ENCODE measurements around the gene SCAF11.

SCAF11 gene

DNA sequence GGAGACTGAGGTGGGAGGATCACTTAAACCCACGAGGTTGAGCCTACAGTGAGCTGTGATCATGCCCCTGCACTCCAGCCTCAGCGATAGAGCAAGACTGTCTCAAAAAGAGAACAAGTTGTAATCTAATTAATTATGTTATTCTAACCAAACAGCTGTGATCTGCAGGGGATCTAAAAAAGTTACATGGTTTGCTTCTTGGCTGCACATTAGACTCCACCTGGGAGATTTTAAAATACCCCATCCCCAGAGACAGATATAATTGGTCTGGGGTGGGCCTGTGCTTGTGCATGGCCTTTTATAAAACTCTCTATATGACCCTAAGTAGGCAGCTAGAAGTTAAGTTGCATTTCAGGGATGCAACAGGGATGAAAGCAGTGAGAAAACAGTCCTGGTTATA is 76.7 kb downstream of the SCAF11 start:
- H3K4me1 Mint-ChIP-seq (ENCODE audit: low read depth): peaks cover 2% of the 10 kb centered on the region
- no peak overlapping the region for H3K4me3 Mint-ChIP-seq
- H3K27me3 Mint-ChIP-seq: no peaks in the 10 kb centered on the region
- H3K9me3 Mint-ChIP-seq (ENCODE audit: low read depth): peaks cover 3% of the 10 kb centered on the region
- peaks cover 4% of the 10 kb centered on the region for H3K36me3 Mint-ChIP-seq
- no peak overlapping the region for H3K27ac Mint-ChIP-seq

DNA sequence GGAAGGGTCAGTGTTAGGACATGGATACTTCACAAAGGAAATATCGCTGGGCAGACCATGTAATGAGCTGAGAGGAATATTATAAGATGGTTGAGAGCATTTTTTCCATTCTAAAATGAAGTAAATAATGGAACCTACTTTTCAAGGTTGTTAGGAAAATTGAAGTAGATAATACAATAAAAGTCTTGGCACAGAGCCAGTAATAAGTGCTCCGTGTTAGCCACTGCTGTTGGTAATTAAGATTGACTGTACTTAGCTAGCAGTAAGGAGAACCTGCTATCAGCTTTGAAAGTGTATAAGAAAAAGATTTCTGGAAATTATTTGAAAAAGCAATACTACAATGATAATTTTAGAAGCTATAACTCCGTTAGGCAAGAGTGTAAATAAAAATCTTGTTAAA is 77.6 kb downstream of the SCAF11 start:
- H3K36me3 Mint-ChIP-seq: peaks cover 4% of the 10 kb centered on the region

DNA sequence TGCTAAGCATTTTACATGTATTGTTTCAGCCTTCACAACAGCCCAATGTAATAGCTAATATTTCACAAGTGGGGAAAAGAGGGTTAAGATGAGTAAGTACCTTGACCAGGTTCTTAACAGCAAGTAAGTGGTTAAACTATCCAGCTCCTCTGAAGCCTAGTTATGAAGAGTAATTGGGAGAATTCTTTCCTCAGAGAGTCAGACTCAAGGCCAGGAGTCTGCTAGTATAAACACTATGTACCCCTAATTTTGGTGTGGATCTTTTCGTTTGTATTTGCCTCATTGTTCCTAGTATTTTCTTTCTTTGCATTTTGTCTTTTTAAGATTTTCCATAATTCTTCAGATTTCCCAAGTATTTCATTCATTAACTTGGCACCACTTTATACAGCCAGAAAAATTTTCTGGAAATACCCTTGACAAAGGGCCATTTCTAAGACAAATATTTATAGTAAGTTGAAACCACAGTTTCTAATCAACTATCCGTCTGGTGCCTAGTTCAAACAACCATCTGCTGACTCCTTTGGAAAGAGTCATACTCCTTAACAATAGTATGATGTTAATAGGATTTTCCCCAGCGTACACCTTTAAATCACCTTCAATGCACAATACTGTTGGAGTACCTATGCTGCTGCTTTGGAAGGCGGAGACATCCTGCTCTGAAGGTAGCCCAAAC is 81.2 kb downstream of the SCAF11 start:
- H3K9me3 Mint-ChIP-seq (ENCODE audit: low read depth): no peaks in the 10 kb centered on the region
- H3K4me1 Mint-ChIP-seq (ENCODE audit: low read depth): no peaks in the 10 kb centered on the region
- H3K4me3 Mint-ChIP-seq: no peak overlapping the region
- no peaks in the 10 kb centered on the region for H3K27me3 Mint-ChIP-seq
- H3K36me3 Mint-ChIP-seq: peaks cover 3% of the 10 kb centered on the region
- no peak overlapping the region for H3K27ac Mint-ChIP-seq

More for the DNA sequence above, 77.6 kb downstream of the SCAF11 start:
- H3K9me3 Mint-ChIP-seq (ENCODE audit: low read depth): peaks cover 3% of the 10 kb centered on the region
- peaks cover 2% of the 10 kb centered on the region for H3K4me1 Mint-ChIP-seq (ENCODE audit: low read depth)
- H3K27ac Mint-ChIP-seq: no peak overlapping the region
- H3K27me3 Mint-ChIP-seq: no peaks in the 10 kb centered on the region
- H3K4me3 Mint-ChIP-seq: no peak overlapping the region

DNA sequence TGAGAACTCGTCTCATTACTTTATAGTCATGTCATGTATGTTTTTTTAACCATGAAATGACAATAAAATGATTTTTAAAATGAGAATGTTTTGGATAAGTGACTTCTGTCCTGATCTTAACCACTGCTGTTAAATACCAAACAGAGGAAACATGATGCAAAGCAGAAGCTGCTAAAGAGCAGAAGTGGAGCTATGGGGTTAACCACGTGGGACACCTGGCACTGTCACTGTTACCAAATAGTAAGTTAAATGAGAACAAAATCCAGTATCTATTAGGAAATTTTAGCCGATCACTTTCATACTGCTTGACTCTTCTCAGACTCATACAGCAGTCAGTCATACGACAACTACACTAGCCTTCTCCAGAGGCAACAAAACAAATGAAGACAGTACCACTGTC is 82.4 kb downstream of the SCAF11 start:
- Mint-ChIP-seq H3K27me3 (no peaks in the 10 kb centered on the region), H3K9me3 (ENCODE audit: low read depth) (no peaks in the 10 kb centered on the region), H3K36me3 (peaks cover 5% of the 10 kb centered on the region), H3K4me1 (ENCODE audit: low read depth) (no peaks in the 10 kb centered on the region), H3K4me3 (no peak overlapping the region), H3K27ac (no peak overlapping the region)

DNA sequence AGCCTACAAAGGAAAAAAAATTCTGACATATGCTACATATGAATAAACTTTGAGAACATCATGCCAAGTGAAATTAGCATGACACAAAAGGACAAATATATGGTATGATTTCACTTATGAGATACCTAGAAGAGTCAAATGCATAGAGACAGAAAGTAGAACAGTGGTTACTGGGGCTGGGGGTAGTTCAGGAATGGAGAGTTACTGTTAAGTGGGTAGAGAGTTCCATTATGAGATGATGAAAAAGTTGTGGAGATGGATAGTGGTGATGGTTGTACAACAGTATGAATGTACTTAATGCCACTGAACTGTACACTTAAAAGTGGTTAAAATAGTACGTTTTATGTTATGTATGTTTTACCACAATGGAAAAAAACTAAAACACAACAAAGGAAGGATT is 92.3 kb downstream of the SCAF11 start:
- no peaks in the 10 kb centered on the region for H3K9me3 Mint-ChIP-seq (ENCODE audit: low read depth)
- H3K36me3 Mint-ChIP-seq: peaks cover 37% of the 10 kb centered on the region
- no peak overlapping the region for H3K27ac Mint-ChIP-seq
- peaks cover 17% of the 10 kb centered on the region for H3K4me1 Mint-ChIP-seq (ENCODE audit: low read depth)
- H3K27me3 Mint-ChIP-seq: no peaks in the 10 kb centered on the region
- no peak overlapping the region for H3K4me3 Mint-ChIP-seq

DNA sequence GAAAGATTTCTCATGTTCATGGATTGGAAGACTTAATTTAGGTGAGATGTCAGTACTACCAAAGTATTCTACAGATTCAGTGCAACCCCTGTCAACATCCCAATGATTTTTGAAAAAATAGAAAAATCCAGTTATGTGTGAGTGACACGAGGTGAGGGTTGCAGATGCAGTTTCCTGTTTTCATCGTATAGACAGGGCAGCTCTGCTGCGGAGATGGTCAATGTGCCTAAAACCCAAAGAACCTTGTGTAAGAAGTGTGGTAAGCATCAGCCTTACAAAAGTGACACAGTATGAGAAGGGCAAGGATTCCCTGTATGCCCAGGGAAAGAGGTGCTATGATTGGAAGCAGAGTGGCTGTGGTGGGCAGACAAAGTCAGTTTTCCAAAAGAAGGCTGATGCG is 94.4 kb downstream of the SCAF11 start:
- Mint-ChIP-seq H3K4me3 (no peak overlapping the region), H3K9me3 (ENCODE audit: low read depth) (no peaks in the 10 kb centered on the region), H3K27ac (no peak overlapping the region), H3K27me3 (no peaks in the 10 kb centered on the region), H3K4me1 (ENCODE audit: low read depth) (peaks cover 31% of the 10 kb centered on the region), H3K36me3 (peaks cover 37% of the 10 kb centered on the region)

DNA sequence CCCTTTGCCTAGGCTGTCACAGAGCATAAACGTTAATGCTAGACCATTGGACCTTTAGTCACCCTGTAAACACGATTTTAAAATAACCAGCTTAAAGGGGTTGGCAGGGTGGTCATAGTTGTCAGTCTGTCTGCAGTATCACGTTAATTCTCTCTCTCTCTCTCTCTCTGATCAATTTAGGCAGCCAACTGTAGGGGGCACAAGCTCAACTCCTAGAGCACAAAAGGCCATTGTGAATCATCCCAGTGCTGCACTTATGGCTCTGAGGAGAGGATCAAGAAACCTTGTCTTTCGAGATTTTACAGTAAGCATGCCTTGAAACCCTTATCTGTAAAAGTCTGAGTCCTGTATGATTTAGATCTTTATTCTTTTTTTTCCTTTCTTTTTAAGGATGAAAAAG is 97.1 kb downstream of the SCAF11 start:
- Mint-ChIP-seq H3K4me1 (ENCODE audit: low read depth) (peaks cover 33% of the 10 kb centered on the region), H3K36me3 (peaks cover 28% of the 10 kb centered on the region), H3K27me3 (no peaks in the 10 kb centered on the region), H3K4me3 (no peak overlapping the region), H3K9me3 (ENCODE audit: low read depth) (no peaks in the 10 kb centered on the region), H3K27ac (no peak overlapping the region)

DNA sequence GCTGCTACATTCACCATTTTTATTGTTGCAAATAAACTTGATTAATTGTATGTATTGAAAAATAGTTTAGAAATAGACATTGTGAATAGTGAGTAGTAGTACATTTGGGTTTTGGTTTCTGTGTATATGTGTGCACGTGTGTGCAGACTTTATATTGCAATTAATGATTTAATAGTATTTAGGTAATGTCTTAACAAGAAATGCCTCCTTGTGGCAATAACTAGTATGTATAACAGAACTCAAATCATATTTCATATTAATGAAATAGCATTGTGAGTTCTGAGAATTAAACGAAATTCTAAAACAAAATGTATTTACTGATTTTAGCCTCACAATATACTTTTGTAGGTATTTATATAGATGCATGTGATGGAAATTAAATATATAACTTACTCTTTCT is 100.1 kb downstream of the SCAF11 start:
- Mint-ChIP-seq H3K4me3 (no peak overlapping the region), H3K27ac (no peak overlapping the region), H3K36me3 (peaks cover 26% of the 10 kb centered on the region), H3K9me3 (ENCODE audit: low read depth) (no peaks in the 10 kb centered on the region), H3K27me3 (no peaks in the 10 kb centered on the region), H3K4me1 (ENCODE audit: low read depth) (peaks cover 33% of the 10 kb centered on the region)

DNA sequence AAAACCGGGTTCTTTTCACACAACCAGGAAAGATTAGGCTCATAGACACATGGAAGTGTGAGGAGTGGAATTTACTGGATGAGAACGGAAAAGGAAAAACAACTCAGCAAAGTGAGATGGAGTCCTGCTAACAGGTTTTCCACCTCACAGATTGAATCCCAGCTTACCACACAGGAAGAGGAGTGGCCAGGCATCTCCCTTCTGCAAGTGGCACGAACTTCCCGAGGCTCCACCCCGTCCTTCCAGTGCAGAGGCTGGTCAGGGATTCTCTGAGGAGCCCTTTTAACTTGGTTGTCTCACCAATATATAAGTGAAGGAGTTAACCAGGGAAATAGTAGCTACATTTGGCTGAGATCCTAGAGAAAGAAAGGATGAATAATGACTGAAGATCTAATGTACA is 102.8 kb downstream of the SCAF11 start:
- H3K4me3 Mint-ChIP-seq: no peak overlapping the region
- peaks cover 15% of the 10 kb centered on the region for H3K4me1 Mint-ChIP-seq (ENCODE audit: low read depth)
- H3K9me3 Mint-ChIP-seq (ENCODE audit: low read depth): no peaks in the 10 kb centered on the region
- no peaks in the 10 kb centered on the region for H3K27me3 Mint-ChIP-seq
- H3K27ac Mint-ChIP-seq: no peak overlapping the region
- H3K36me3 Mint-ChIP-seq: peaks cover 24% of the 10 kb centered on the region

DNA sequence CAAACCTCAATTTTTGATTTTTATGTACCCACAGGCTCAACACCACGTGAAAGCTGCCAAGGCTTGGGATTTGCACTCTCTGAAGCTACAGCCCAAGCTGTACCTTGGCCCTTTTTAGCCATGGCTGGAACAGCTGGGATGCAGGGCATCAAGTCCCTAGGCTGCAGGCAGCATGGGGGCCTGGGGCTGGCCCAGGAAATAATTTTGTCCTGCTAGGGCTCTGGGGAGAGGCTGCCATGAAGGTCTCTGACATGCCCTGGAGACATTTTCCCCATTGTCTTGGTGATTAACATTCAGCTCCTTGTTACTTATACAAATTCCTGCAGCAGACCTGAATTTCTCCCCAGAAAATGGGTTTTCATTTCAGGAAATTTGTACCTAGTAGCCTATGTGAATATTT is 103.7 kb downstream of the SCAF11 start:
- no peaks in the 10 kb centered on the region for H3K27me3 Mint-ChIP-seq
- no peak overlapping the region for H3K4me3 Mint-ChIP-seq
- no peak overlapping the region for H3K27ac Mint-ChIP-seq
- H3K36me3 Mint-ChIP-seq: peaks cover 29% of the 10 kb centered on the region
- H3K9me3 Mint-ChIP-seq (ENCODE audit: low read depth): no peaks in the 10 kb centered on the region
- H3K4me1 Mint-ChIP-seq (ENCODE audit: low read depth): peaks cover 9% of the 10 kb centered on the region

DNA sequence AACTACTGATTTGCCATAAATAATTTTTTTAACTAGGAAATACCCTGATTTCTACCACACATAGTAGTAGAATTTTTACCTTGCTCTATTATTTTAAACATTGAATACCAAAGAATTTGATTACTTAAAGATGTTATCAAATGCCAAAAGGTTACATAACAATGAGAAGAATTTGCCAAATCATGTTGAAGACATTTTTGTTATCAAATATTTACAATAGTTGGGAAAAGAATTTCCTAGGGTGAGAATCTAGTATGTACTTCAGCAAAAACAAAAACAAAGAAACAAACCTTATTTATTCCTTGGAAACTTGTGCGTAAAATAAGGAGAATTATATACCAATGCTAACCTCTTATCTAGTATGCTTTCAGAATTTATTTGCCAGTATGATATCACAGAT is 107.2 kb downstream of the SCAF11 start:
- Mint-ChIP-seq H3K27ac (no peak overlapping the region), H3K9me3 (ENCODE audit: low read depth) (no peaks in the 10 kb centered on the region), H3K27me3 (no peaks in the 10 kb centered on the region), H3K36me3 (peaks cover 36% of the 10 kb centered on the region), H3K4me1 (ENCODE audit: low read depth) (peaks cover 8% of the 10 kb centered on the region), H3K4me3 (no peak overlapping the region)

DNA sequence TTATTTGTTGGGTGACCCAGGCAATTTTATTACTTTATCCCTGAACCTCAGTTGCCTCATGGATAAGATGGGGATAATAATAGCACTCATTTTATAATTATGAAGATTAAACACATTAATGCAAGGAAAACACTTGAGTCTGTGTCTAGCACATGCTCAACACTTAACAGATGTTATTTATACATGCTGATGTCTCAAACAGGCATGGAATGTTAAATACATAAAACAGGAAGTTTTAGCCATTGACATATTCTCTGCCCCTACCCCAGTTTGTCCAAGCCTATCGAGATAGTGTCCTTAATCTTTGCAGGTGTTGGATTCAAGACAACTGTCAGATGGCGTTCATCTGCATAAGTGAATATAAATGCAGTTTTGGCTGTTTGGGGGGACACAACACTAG is 109.8 kb downstream of the SCAF11 start:
- no peak overlapping the region for H3K27ac Mint-ChIP-seq
- peaks cover 41% of the 10 kb centered on the region for H3K36me3 Mint-ChIP-seq
- H3K27me3 Mint-ChIP-seq: no peaks in the 10 kb centered on the region
- no peak overlapping the region for H3K4me3 Mint-ChIP-seq
- peaks cover 17% of the 10 kb centered on the region for H3K4me1 Mint-ChIP-seq (ENCODE audit: low read depth)
- no peaks in the 10 kb centered on the region for H3K9me3 Mint-ChIP-seq (ENCODE audit: low read depth)

DNA sequence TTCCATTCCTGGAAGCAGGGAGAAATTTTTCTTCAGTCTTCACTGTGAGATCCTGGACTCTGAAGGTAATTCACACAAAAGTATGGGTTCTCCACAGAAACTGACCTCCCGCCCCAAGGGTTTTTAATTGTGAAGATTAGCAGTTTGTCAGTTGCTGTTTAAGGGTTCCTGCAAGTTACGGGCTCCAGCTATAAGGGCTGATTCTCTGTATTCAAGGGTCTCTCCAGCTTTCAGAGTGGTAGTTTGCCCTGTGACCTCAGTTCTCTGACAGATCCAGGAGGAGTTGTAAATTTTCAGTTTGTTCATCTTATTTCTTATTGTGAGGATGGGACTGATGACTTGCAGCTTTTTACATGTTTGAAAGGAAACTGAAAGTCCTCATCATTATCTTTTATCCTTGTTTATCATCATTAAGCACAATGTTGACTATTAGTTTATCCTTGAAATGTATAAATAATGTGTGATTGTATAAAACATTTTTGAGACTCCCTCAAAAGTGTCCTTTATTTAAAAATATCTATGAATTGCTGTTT is 110.9 kb downstream of the SCAF11 start:
- H3K36me3 Mint-ChIP-seq: peaks cover 43% of the 10 kb centered on the region
- no peak overlapping the region for H3K4me3 Mint-ChIP-seq
- no peaks in the 10 kb centered on the region for H3K9me3 Mint-ChIP-seq (ENCODE audit: low read depth)
- H3K27ac Mint-ChIP-seq: peak overlapping the region; percentile 68
- H3K4me1 Mint-ChIP-seq (ENCODE audit: low read depth): peaks cover 18% of the 10 kb centered on the region
- no peaks in the 10 kb centered on the region for H3K27me3 Mint-ChIP-seq

DNA sequence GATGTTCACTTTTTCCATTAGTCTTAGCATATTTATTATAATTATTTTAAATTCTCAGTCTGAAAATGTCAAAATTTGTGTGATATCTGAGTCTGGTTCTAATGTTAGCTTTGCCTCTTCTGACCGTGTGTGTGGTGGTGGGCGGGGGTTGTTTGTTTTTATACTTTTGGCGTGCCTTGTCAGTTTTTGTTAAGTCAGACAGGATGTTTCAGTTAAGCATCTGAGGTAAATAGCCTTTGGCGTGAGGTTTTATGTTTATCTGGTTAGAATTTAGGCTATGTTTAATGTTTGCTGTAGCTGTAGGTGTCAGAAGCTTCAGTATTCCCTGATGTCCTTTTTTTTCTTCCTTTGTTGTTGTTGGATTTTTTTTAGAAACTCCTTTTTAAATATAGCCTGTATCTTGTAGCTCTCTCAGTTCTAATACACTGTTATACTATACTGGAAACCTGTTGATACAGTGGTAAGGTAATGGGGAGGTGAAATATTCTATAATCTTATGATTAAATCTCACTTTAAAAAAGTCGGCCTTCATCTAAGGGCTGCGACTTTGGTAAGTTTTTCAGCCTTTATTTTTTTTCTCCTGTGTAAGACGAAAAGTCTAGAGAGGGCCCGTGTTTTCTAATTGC is 111.6 kb downstream of the SCAF11 start:
- H3K4me3 Mint-ChIP-seq: no peak overlapping the region
- peak overlapping the region; percentile 59 for H3K27ac Mint-ChIP-seq
- H3K4me1 Mint-ChIP-seq (ENCODE audit: low read depth): peaks cover 19% of the 10 kb centered on the region
- H3K36me3 Mint-ChIP-seq: peaks cover 46% of the 10 kb centered on the region
- no peaks in the 10 kb centered on the region for H3K27me3 Mint-ChIP-seq
- no peaks in the 10 kb centered on the region for H3K9me3 Mint-ChIP-seq (ENCODE audit: low read depth)

DNA sequence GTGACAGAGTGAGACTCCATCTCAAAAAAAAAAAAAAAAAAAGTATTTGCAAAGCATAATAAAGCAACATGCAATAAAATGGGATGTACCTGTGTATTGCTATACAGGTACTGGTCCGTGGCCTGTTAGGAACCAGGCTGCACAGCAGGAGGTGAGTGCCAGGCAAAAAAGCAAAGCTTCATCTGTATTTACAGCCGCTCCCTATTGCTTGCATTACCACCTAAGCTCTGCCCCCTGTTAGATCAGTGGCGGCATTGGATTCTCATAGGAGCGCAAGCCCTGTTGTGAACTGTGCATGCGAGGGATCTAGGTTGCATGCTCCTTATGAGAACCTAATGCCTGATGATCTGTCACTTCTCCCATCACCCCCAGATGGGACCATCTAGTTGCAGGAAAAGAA is 113.3 kb downstream of the SCAF11 start:
- Mint-ChIP-seq H3K9me3 (ENCODE audit: low read depth) (no peaks in the 10 kb centered on the region), H3K27ac (no peak overlapping the region), H3K36me3 (peaks cover 42% of the 10 kb centered on the region), H3K4me3 (no peak overlapping the region), H3K27me3 (no peaks in the 10 kb centered on the region), H3K4me1 (ENCODE audit: low read depth) (peaks cover 19% of the 10 kb centered on the region)

DNA sequence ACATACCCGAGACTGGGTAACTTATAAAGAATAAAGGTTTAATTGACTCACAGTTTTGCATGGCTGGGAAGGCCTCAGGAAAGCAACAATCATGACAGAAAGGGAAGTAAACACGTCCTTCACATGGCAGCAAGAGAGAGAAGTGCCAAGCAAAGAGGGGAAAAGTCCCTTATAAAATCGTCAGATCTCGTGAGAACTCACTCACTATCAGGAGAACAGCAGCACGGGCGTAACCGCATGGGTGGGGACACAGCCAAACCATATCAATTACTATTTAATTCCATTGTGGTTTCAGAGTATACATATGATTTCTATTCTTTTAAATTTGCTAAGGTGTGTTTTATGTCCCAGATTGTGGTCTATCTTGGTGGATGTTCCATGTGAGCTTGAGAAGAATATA is 117.9 kb downstream of the SCAF11 start:
- Mint-ChIP-seq H3K4me1 (ENCODE audit: low read depth) (peaks cover 13% of the 10 kb centered on the region), H3K27ac (no peak overlapping the region), H3K27me3 (no peaks in the 10 kb centered on the region), H3K4me3 (no peak overlapping the region), H3K36me3 (peaks cover 43% of the 10 kb centered on the region), H3K9me3 (ENCODE audit: low read depth) (no peaks in the 10 kb centered on the region)
